ENCODE measurements around the gene KLHL17.

The KLHL17 gene

DNA sequence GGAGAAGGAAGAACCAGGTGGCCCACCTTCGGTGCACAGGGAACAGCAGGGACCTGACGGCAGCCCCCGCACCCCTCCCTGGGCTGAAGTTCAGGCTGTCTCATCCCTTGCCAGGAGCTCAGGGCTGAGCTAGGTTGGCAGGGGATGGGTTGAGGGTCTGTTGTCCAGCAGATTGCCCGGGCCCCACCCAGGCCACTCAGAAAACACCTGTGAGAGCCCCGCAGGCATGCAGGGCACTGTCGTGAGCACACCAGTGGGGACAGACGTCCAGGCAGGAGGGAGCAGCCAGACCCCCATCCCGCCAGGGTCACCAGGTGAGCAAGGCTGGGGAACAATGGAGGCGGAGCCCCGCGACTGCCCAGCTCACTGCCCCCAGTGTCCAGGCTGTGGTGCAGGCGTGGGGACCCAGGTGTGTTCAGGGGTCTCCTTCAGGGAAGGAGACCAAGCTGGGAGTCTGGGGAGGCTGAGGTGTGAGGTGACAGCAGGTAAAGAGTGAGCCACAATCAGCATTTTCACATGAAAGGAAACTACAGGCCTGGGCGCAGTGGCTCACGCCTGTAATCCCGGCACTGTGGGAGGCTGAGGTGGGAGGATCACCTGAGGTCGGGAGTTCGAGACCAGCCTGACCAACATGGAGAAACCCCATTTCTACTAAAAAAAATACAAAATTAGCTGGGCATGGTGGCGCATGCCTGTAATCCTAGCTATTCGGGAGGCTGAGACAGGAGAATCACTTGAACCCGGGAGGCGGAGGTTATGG lies 46.1 kb upstream of the KLHL17 start:
- H3K4me3 ChIP-seq (ENCODE audit: control insufficient read depth, low read depth, low read length): no peak overlapping the region
- TF ChIP-seq, protein P1, sequence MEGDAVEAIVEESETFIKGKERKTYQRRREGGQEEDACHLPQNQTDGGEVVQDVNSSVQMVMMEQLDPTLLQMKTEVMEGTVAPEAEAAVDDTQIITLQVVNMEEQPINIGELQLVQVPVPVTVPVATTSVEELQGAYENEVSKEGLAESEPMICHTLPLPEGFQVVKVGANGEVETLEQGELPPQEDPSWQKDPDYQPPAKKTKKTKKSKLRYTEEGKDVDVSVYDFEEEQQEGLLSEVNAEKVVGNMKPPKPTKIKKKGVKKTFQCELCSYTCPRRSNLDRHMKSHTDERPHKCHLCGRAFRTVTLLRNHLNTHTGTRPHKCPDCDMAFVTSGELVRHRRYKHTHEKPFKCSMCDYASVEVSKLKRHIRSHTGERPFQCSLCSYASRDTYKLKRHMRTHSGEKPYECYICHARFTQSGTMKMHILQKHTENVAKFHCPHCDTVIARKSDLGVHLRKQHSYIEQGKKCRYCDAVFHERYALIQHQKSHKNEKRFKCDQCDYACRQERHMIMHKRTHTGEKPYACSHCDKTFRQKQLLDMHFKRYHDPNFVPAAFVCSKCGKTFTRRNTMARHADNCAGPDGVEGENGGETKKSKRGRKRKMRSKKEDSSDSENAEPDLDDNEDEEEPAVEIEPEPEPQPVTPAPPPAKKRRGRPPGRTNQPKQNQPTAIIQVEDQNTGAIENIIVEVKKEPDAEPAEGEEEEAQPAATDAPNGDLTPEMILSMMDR (conservative IDR thresholded peaks at IDR 0.05; ENCODE audit: control insufficient read depth, insufficient read depth, low read depth, low read length): no peak
- no peak for DNase-seq (ENCODE audit: low read depth)

DNA sequence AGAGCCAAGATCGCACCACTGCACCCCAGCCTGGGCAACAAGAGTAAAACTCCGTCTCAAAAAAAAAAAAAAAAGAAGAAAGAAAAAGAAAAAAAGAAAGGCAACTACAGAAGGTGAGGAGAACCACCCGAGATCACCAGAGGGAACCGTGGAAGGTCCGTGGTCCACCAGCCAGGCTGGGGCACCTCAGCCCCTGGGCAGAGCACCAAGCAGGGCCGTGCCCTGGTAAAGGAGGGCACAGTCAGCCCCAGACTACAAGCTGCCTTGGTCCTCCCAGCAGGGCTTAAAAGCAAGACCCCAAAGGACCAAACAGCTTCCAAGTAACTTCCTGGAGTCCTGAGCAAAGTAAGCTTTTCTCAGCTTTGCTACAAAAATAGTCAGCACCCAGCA lies 45.5 kb upstream of the KLHL17 start:
- no peak overlapping the region for H3K4me3 ChIP-seq (ENCODE audit: control insufficient read depth, low read depth, low read length)
- TF ChIP-seq, protein P1 (conservative IDR thresholded peaks at IDR 0.05; ENCODE audit: control insufficient read depth, insufficient read depth, low read depth, low read length): no peak
- no peak for DNase-seq (ENCODE audit: low read depth)

DNA sequence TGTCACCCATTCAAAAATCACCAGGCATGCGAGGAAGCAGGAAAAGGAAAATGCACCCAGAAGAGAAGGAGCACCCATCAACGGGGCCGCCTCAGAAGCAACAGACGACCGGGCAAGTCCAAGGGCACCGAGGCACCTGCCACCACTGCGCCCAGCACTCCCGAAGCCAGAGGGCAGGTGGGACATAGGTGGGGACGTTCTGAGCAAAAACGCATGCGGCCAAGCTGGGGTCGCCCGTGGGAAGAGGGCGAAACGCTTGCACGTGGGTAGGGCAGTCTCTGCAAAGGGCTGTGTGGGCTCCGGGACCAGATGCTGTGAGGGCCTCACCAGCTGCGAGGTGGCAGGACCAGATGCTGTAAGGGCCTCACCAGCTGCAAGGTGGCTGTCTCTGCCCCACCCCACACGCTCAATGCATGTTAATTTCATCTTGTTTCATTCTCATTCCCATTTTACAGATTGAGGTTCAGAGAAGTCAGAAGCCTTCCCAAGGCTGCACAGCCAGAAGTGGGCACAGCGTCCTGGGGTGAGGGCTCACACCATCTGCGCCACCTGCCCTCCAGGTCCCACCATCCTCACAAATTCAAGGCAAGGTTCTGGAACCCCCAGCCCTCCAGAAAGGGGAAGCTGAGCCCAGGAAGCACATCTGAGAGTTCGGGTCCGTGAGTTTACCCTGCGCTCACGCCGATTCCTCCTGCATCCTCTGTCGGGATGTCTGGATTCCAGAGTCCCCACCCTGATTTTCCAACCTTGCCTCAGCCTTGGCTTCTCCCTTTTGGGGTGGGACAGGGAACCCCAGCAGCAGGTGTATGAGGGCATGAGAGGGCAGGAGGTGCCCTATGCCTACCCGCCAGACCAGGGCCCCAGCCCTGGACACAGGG lies 44.9 kb upstream of the KLHL17 start:
- no peak for DNase-seq (ENCODE audit: low read depth)
- no peak overlapping the region for H3K4me3 ChIP-seq (ENCODE audit: control insufficient read depth, low read depth, low read length)
- TF ChIP-seq, protein P1 (conservative IDR thresholded peaks at IDR 0.05; ENCODE audit: control insufficient read depth, insufficient read depth, low read depth, low read length): no peak

DNA sequence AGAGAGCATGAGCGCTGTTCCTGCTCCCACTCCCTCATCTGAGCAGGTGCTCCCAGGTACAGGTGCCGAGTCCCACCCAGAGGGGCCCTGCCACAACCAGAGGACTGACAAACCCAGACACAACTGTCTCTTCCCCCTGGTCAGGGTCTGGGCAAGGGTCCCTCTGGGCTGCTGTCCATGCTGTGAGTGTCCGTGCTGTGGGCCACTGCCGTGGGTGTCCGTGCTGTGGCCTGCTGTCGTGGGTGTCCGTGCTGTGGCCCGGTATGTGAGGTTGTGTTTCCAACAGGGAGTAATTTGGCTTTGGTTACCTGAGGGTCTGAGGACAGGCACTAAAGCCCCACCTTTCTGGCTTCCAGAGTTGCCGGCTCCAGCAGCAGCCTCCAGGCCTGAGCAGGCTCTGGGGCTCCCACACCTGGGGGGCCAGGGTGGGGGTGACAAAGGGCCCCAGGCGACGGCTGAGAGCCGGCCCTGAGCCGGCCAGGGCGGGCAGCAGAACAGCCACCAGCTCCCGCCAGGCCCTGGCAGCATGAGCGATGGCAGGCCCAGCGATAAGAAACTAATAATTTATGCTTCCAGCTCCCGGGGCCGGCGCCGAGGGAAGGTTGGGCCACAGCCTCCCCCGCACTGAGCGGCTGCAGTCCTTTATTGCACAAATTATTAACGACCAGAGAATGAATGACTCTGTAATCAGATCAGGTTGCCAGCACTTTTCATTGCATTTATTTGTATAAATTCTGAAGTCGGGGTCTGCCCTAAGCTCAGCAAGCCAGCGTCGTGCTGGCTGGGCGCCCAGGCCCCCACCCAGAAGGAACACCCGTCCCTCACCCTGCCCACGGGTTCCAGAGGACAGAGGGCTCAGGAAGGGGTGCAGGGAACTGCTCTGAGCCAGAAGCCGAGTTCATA lies 44.0 kb upstream of the KLHL17 start:
- TF ChIP-seq, protein P1 (conservative IDR thresholded peaks at IDR 0.05; ENCODE audit: control insufficient read depth, insufficient read depth, low read depth, low read length): no peak
- no peak overlapping the region for H3K4me3 ChIP-seq (ENCODE audit: control insufficient read depth, low read depth, low read length)
- DNase-seq (ENCODE audit: low read depth): no peak

DNA sequence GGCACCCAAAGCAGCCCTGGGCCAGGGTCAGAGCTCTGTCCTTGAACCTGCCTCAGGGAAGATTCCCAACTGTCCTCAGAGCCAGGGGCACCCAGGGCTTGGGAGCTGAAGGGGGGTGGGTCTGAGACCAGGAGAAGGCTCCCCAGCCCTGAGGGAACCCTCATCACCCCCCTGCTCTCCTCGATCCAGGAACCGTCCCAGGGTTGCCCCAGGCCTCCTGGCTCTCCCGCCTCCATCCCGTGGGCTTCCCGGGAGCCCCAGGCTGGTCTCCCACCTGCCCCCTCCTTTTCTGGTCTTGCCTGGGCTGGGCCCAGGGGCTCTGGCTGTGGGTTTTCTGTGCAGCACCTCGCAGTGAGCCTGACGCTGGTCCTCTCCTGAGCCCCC lies 43.3 kb upstream of the KLHL17 start:
- DNase-seq (ENCODE audit: low read depth): no peak
- H3K4me3 ChIP-seq (ENCODE audit: control insufficient read depth, low read depth, low read length): no peak overlapping the region
- TF ChIP-seq, protein P1 (conservative IDR thresholded peaks at IDR 0.05; ENCODE audit: control insufficient read depth, insufficient read depth, low read depth, low read length): no peak

DNA sequence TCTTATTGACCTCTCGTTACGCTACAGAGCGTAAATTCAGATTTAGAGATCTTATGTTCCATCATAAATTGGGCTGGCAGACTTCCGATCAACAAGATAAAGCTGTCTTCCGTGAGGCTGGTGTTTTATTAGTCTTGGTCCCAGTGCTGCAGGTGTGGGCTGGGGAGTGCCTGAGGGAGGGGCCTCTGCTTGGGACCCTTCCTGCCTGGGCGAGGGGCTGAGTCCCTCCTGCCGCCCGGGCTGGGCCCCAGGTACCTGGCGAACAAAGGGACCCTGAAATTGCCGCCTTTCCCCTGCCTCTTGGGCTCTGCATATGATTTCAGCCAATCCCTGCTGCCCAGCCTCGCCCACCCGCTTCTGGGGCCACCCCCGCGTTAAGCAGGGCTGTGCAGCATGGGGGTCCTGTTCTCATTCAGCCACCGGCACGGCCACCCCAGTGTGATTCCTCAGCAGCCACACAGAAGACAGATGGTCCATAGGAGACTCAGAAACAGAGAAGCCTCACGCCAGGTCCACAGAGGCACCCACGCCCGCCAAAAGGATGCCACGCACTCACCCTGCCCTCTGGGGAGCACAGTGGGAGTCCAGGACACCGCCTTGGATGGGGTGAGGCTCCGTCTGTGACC lies 42.8 kb upstream of the KLHL17 start:
- TF ChIP-seq, protein P1 (conservative IDR thresholded peaks at IDR 0.05; ENCODE audit: control insufficient read depth, insufficient read depth, low read depth, low read length): no peak
- no peak overlapping the region for H3K4me3 ChIP-seq (ENCODE audit: control insufficient read depth, low read depth, low read length)
- DNase-seq (ENCODE audit: low read depth): no peak

All from fibroblast of mammary gland (primary cell).